ENCODE results near the gene FCRL3.

The FCRL3 gene

GRCh38 chr1:157704878-157705277 lies 4.3 kb upstream of the FCRL3 start:
- H3K36me3 ChIP-seq (ENCODE audit: control insufficient read depth in 2 of 2, insufficient read depth in 1 of 2, low read length in 2 of 2): no peaks in the 10 kb centered on the region
- H3K27ac ChIP-seq (ENCODE audit: extremely low read depth, low read depth, low read length): no peak overlapping the region
- TF ChIP-seq ZNF621 (tag by site-specific recombination; IDR thresholded peaks at IDR 0.05) (no peak), ZNF747 (tag by site-specific recombination; IDR thresholded peaks at IDR 0.05) (no peak), ZNF362 (tag by site-specific recombination; IDR thresholded peaks at IDR 0.05) (no peak), ZFP3 (tag by site-specific recombination; IDR thresholded peaks at IDR 0.05; ENCODE audit: low read depth) (no peak), MYNN (tag by site-specific recombination; IDR thresholded peaks at IDR 0.05; ENCODE audit: borderline replicate concordance) (no peak), HOXC10 (CRISPR knock-in tag; IDR thresholded peaks at IDR 0.05) (no peak), FEZF1 (tag by site-specific recombination; IDR thresholded peaks at IDR 0.05) (no peak), ZNF16 (tag by site-specific recombination; IDR thresholded peaks at IDR 0.05; ENCODE audit: low read depth) (no peak), MEIS1 (CRISPR knock-in tag; IDR thresholded peaks at IDR 0.05; ENCODE audit: borderline replicate concordance) (no peak), ZIC2 (tag by site-specific recombination; IDR thresholded peaks at IDR 0.05) (no peak)
- ChIA-PET POLR2A (no interaction called here), CTCF (no interaction called here)
- no peaks in the 10 kb centered on the region for H3K9me3 ChIP-seq (ENCODE audit: control insufficient read depth, insufficient read depth, low read depth, low read length)
- H3K4me1 ChIP-seq (ENCODE audit: control insufficient read depth, insufficient read depth, low read length): no peaks in the 10 kb centered on the region
- H3K4me3 ChIP-seq (ENCODE audit: low read depth, low read length): no peak overlapping the region

GRCh38 chr1:157703981-157704380 lies 3.4 kb upstream of the FCRL3 start:
- CTCF ChIA-PET: no interaction called here
- no peak for TF ChIP-seq ZNF133 (tag by site-specific recombination; IDR thresholded peaks at IDR 0.05)
- TF ChIP-seq KLF10 (tag by site-specific recombination; IDR thresholded peaks at IDR 0.05): no peak
- POLR2A ChIA-PET: no interaction called here
- Histone ChIP-seq H3K4me3 (ENCODE audit: low read depth, low read length) (no peak overlapping the region), H3K9me3 (ENCODE audit: control insufficient read depth, insufficient read depth, low read depth, low read length) (no peaks in the 10 kb centered on the region), H3K36me3 (ENCODE audit: control insufficient read depth in 2 of 2, insufficient read depth in 1 of 2, low read length in 2 of 2) (no peaks in the 10 kb centered on the region), H3K4me1 (ENCODE audit: control insufficient read depth, insufficient read depth, low read length) (no peaks in the 10 kb centered on the region), H3K27ac (ENCODE audit: extremely low read depth, low read depth, low read length) (no peak overlapping the region)

GRCh38 chr1:157702308-157702825 lies 1.8 kb upstream of the FCRL3 start:
- Histone ChIP-seq H3K4me3 (ENCODE audit: low read depth, low read length) (no peak overlapping the region), H3K9me3 (ENCODE audit: control insufficient read depth, insufficient read depth, low read depth, low read length) (no peaks in the 10 kb centered on the region), H3K36me3 (ENCODE audit: control insufficient read depth in 2 of 2, insufficient read depth in 1 of 2, low read length in 2 of 2) (no peaks in the 10 kb centered on the region), H3K4me1 (ENCODE audit: control insufficient read depth, insufficient read depth, low read length) (no peaks in the 10 kb centered on the region), H3K27ac (ENCODE audit: extremely low read depth, low read depth, low read length) (no peak overlapping the region)
- ChIA-PET POLR2A (no interaction called here), CTCF (no interaction called here)
- TF ChIP-seq ZNF391 (tag by site-specific recombination; IDR thresholded peaks at IDR 0.05; ENCODE audit: borderline replicate concordance, low read depth): no peak
- TF ChIP-seq ZNF221 (tag by site-specific recombination; IDR thresholded peaks at IDR 0.05; ENCODE audit: borderline replicate concordance): no peak
- TF ChIP-seq SCRT2 (tag by site-specific recombination; IDR thresholded peaks at IDR 0.05): no peak
- no peak for TF ChIP-seq ZNF549 (tag by site-specific recombination; IDR thresholded peaks at IDR 0.05)
- no peak for TF ChIP-seq ZNF335 (tag by site-specific recombination; conservative IDR thresholded peaks at IDR 0.05)
- no peak for TF ChIP-seq ZXDB (tag by site-specific recombination; IDR thresholded peaks at IDR 0.05)
- no peak for TF ChIP-seq ZNF2 (tag by site-specific recombination; IDR thresholded peaks at IDR 0.05)
- TF ChIP-seq ZSCAN5A (tag by site-specific recombination; IDR thresholded peaks at IDR 0.05): no peak
- TF ChIP-seq ZNF548 (tag by site-specific recombination; IDR thresholded peaks at IDR 0.05): no peak
- TF ChIP-seq ZNF555 (tag by site-specific recombination; conservative IDR thresholded peaks at IDR 0.05): no peak
- TF ChIP-seq ZNF629 (tag by site-specific recombination; IDR thresholded peaks at IDR 0.05): no peak

All from HEK293 (cell line).